ENCODE data around the gene MSI1.

DNA sequence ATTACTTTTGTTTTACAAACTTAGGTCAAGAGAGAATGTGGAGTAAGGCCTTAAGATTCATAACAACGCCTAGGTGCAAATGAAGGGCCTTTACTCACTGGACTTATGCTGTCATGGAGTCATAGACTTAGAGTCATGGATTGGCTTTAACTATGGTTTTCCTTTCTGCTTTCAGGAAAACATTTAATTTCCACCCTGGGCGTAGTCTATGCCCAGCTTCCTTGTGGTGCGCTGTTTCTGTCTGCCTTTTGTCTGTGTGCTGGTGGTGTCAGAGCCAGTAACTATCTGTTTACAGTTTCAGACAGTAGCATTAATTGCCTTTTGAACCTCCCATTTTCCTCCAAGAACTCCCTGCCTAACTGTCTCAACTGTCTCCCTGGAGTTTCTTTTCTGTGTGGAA lies 37.1 kb upstream of the MSI1 start:
- TF ChIP-seq, protein P1, sequence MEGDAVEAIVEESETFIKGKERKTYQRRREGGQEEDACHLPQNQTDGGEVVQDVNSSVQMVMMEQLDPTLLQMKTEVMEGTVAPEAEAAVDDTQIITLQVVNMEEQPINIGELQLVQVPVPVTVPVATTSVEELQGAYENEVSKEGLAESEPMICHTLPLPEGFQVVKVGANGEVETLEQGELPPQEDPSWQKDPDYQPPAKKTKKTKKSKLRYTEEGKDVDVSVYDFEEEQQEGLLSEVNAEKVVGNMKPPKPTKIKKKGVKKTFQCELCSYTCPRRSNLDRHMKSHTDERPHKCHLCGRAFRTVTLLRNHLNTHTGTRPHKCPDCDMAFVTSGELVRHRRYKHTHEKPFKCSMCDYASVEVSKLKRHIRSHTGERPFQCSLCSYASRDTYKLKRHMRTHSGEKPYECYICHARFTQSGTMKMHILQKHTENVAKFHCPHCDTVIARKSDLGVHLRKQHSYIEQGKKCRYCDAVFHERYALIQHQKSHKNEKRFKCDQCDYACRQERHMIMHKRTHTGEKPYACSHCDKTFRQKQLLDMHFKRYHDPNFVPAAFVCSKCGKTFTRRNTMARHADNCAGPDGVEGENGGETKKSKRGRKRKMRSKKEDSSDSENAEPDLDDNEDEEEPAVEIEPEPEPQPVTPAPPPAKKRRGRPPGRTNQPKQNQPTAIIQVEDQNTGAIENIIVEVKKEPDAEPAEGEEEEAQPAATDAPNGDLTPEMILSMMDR (conservative IDR thresholded peaks at IDR 0.05 in 1 of 2, IDR thresholded peaks at IDR 0.05 in 1 of 2; ENCODE audit: low read depth in 1 of 2, low read length in 2 of 2), result no peak
- TF ChIP-seq EZH2 (IDR thresholded peaks at IDR 0.05; ENCODE audit: low read length, missing control alignments), result no peak
